CD4-positive, CD25-positive, alpha-beta regulatory T cell (primary cell): ENCODE measurements around the gene LCAT. TPM values are rescaled to one million over a fixed set of nuclear protein-coding genes. Genes with fewer than 3 reads are reported as not detected.
A peak's percentile ranks its signal among the peaks of the same experiment; 100 is the strongest.

Source experiments
- ATAC-seq, 2 donors: fragments of 150-1000 bp; cut with Tn5 transposase; one replicate each; pipeline ENCODE4 v1.10.0; 2021; ENCODE audit warnings: low read depth in 2 of 2, moderate number of reproducible peaks in 2 of 2, moderate library complexity in 1 of 2
- DNase-seq, 3 donors: peaks; one replicate each; pipeline versions ENCODE4 v3.0.0 to v3.0.0-alpha.2; 2012 to 2022; ENCODE audit warnings: mixed read lengths in 1 of 3
- H3K27ac ChIP-seq: one replicate; pipeline ENCODE4 v1.7.0; 2013; ENCODE audit warnings: mild to moderate bottlenecking, low read length; ENCODE audit not compliant: insufficient read depth, poor library complexity, severe bottlenecking
- H3K27me3 ChIP-seq: one replicate; pipeline ENCODE4 v1.7.0; 2013; ENCODE audit warnings: low read length; ENCODE audit not compliant: control insufficient read depth, insufficient read depth
- H3K36me3 ChIP-seq: one replicate; pipeline ENCODE4 v1.7.0; 2013; ENCODE audit warnings: mild to moderate bottlenecking, low read length, moderate library complexity; ENCODE audit not compliant: control insufficient read depth, insufficient read depth
- H3K4me1 ChIP-seq: 2 replicates; pipeline ENCODE4 v1.7.0; 2013; ENCODE audit warnings: mild to moderate bottlenecking, low read length; ENCODE audit not compliant: insufficient read depth, control insufficient read depth, poor library complexity, severe bottlenecking
- H3K4me3 ChIP-seq: one replicate; pipeline ENCODE4 v1.7.0; 2013; ENCODE audit warnings: low read depth, mild to moderate bottlenecking, low read length, moderate library complexity
- H3K9me3 ChIP-seq, 2 experiments: 1 replicate in 1 of 2; 2 replicates in 1 of 2; pipeline ENCODE4 v1.7.0; 2013; ENCODE audit warnings: low read length in 2 of 2, mild to moderate bottlenecking in 1 of 2, moderate library complexity in 1 of 2; ENCODE audit not compliant: control insufficient read depth in 2 of 2
- H3K27ac Mint-ChIP-seq, 3 donors: one replicate each; pipeline ENCODE4 v1.8.0; 2020 to 2022; ENCODE audit warnings: mild to moderate bottlenecking in 3 of 3, mixed read lengths in 3 of 3, moderate library complexity in 2 of 3
- H3K27me3 Mint-ChIP-seq: one replicate; pipeline ENCODE4 v1.8.0; 2022; ENCODE audit warnings: mild to moderate bottlenecking, mixed read lengths
- H3K36me3 Mint-ChIP-seq: one replicate; pipeline ENCODE4 v1.8.0; 2020; ENCODE audit warnings: mixed read lengths
- H3K4me1 Mint-ChIP-seq, 4 donors: one replicate each; pipeline ENCODE4 v1.8.0; 2020 to 2022; ENCODE audit warnings: mixed read lengths in 4 of 4, mild to moderate bottlenecking in 1 of 4
- H3K4me3 Mint-ChIP-seq, 4 donors: one replicate each; pipeline ENCODE4 v1.8.0; 2020 to 2022; ENCODE audit warnings: mild to moderate bottlenecking in 4 of 4, mixed read lengths in 4 of 4, moderate library complexity in 3 of 4
- H3K9me3 Mint-ChIP-seq, 7 donors: one replicate each; pipeline ENCODE4 v1.8.0; 2020 to 2022; ENCODE audit warnings: mixed read lengths in 7 of 7, mild to moderate bottlenecking in 3 of 7, moderate library complexity in 2 of 7
- polyA plus RNA-seq, 4 donors: library from polyadenylated mRNA; unstranded; fragments of 300-500 nt; fragmentation: Illumina TruSeq; gene quantifications; one replicate each; pipeline ENCODE4 v1.2.3, GENCODE V29; 2021
- total RNA-seq: library from RNA; stranded (reverse); gene quantifications from one replicate; pipeline ENCODE4 v1.2.3, GENCODE V29; 2022

Gene LCAT
- total and polyA plus RNA-seq, 5 donors from 2014 or later, result 0.25 to 11.0 (median 0.76) TPM

- Mint-ChIP-seq H3K9me3 (no peaks in the 10 kb centered on the region), H3K36me3 (peaks cover 7% of the 10 kb centered on the region), H3K4me1 (peaks cover 0 to 61% (median 29%) of the 10 kb centered on the region in 4 donors), H3K27ac (peak overlapping the region; percentile 99), H3K4me3 (peak overlapping the region; percentile 98 to 100 (median 100)), H3K27me3 (no peaks in the 10 kb centered on the region)
- Histone ChIP-seq H3K4me1 (peaks cover 37% of the 10 kb centered on the region), H3K9me3 (no peaks in the 10 kb centered on the region), H3K27me3 (no peaks in the 10 kb centered on the region), H3K27ac (peak overlapping the region; percentile 88), H3K4me3 (peak overlapping the region; percentile 69), H3K36me3 (peaks cover 26% of the 10 kb centered on the region)
- DNase-seq, result peak; percentile 67 to 95 (median 85)
- ATAC-seq, result peak in 1 of 2 donors; percentile 57
Observed at GRCh38 chr16:67936880-67937605, 6.9 kb downstream of the LCAT start.

- no peaks in the 10 kb centered on the region for H3K27me3 Mint-ChIP-seq
- Histone ChIP-seq H3K36me3 (peaks cover 29% of the 10 kb centered on the region), H3K4me1 (peaks cover 32% of the 10 kb centered on the region), H3K4me3 (peak within 1 kb of the TSS; percentile 69), H3K27me3 (no peaks in the 10 kb centered on the region), H3K27ac (peak within 1 kb of the TSS; percentile 88), H3K9me3 (no peaks in the 10 kb centered on the region)
- peak within 1 kb of the TSS; percentile 98 to 100 (median 100) for H3K4me3 Mint-ChIP-seq
- no peaks in the 10 kb centered on the region for H3K9me3 Mint-ChIP-seq
- DNase-seq (no peak), ATAC-seq (peak; percentile 1 to 62)
- H3K27ac Mint-ChIP-seq, result peak within 1 kb of the TSS; percentile 99
- H3K4me1 Mint-ChIP-seq, result peaks cover 0 to 54% (median 28%) of the 10 kb centered on the region in 4 donors
- H3K36me3 Mint-ChIP-seq, result peaks cover 7% of the 10 kb centered on the region
Observed at GRCh38 chr16:67936124-67936879, 7.6 kb downstream of the LCAT start, which contains the start of gene PSMB10. PSMB10 (minus strand) TSS chr16:67936850; CDS start chr16:67936749, 101 bp downstream.

- Mint-ChIP-seq H3K27ac (peak overlapping the region; percentile 99), H3K27me3 (no peaks in the 10 kb centered on the region), H3K9me3 (no peaks in the 10 kb centered on the region), H3K4me3 (peak overlapping the region; percentile 98 to 100 (median 100)), H3K36me3 (peaks cover 7% of the 10 kb centered on the region), H3K4me1 (peaks cover 0 to 52% (median 27%) of the 10 kb centered on the region in 4 donors)
- Histone ChIP-seq H3K4me3 (peak overlapping the region; percentile 69), H3K27me3 (no peaks in the 10 kb centered on the region), H3K36me3 (peaks cover 29% of the 10 kb centered on the region), H3K9me3 (no peaks in the 10 kb centered on the region), H3K27ac (peak overlapping the region; percentile 88), H3K4me1 (peaks cover 32% of the 10 kb centered on the region)
- DNase-seq (peak; percentile 94 to 99 (median 95)), ATAC-seq (peak; percentile 91 to 93)
Observed at GRCh38 chr16:67935402-67936123, 8.4 kb downstream of the LCAT start.

DNA sequence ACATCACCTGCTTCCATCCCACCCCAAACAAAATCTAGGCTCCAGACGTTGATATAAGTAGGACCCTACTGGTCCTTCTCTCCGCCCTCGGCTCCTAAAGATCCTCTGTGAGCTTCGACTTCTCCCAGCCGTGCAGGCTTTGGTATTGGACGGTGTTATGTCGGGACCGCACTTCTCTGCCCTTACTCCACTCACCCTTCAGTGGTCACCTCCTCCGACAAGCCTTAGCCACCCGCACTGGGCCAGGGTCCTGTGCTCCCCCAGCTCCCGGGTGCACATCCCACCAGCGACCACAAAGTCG is 8.9 kb downstream of the LCAT start:
- H3K4me3 ChIP-seq, result no peak overlapping the region
- H3K27me3 ChIP-seq, result no peaks in the 10 kb centered on the region
- no peaks in the 10 kb centered on the region for H3K9me3 ChIP-seq
- H3K36me3 Mint-ChIP-seq, result peaks cover 7% of the 10 kb centered on the region
- H3K27ac Mint-ChIP-seq, result peak overlapping the region; percentile 93 to 99 (median 99)
- peak overlapping the region; percentile 65 to 100 (median 99) for H3K4me3 Mint-ChIP-seq
- H3K27me3 Mint-ChIP-seq, result no peaks in the 10 kb centered on the region
- ATAC-seq (no peak), DNase-seq (no peak)
- peak overlapping the region; percentile 88 for H3K27ac ChIP-seq
- peaks cover 29% of the 10 kb centered on the region for H3K36me3 ChIP-seq
- peaks cover 29% of the 10 kb centered on the region for H3K4me1 ChIP-seq
- H3K9me3 Mint-ChIP-seq, result no peaks in the 10 kb centered on the region
- H3K4me1 Mint-ChIP-seq, result peaks cover 0 to 47% (median 23%) of the 10 kb centered on the region in 4 donors

DNA sequence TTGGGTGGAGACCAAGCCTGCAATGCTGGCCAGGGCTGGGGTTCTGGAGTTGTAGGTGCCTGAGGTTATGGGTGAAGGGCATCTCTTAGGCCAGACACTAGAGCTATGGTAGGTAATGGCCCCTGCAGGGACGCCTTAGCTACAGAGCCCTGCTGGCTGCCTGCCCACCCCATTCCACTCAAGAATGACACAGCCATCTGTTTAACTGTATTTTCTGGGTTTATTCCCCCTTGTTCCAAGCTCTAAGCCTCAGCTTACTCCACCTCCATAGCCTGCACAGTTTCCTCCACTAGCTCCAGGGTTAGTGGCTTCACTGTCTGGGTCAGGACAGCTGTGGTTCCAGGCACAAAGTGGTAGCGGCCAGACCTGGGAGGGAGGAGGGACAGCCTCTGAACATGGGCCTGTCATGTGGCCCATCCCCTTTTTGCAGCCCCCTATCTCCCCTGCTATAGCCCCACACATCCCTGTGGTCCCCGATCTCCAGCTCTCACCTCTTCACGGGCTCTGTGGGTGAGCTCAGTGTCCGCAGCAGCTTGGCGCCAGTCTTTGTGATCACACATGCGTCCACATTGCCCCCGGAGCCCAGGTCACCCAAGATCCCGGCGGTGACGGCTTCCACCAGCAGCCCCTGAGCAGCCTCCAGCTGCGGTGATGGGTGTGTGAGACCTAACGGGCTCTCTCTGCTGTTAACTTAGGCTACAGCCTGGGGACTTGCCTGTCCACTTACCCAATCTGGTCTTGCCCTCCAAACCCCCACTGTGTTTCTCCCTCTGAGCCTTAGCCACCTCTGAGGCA is 9.4 kb downstream of the LCAT start:
- DNase-seq, result no peak
- Mint-ChIP-seq H3K4me3 (peak overlapping the region in 3 of 4 donors; percentile 15 to 100 (median 100)), H3K4me1 (peaks cover 0 to 41% (median 21%) of the 10 kb centered on the region in 4 donors), H3K9me3 (peaks cover 0 to 1% (median 0%) of the 10 kb centered on the region in 7 donors), H3K36me3 (peaks cover 7% of the 10 kb centered on the region), H3K27me3 (no peaks in the 10 kb centered on the region), H3K27ac (peak overlapping the region in 2 of 3 donors; percentile 93 to 99)
- Histone ChIP-seq H3K27me3 (no peaks in the 10 kb centered on the region), H3K4me3 (no peak overlapping the region), H3K36me3 (peaks cover 30% of the 10 kb centered on the region), H3K27ac (peak overlapping the region; percentile 88), H3K4me1 (peaks cover 23% of the 10 kb centered on the region), H3K9me3 (no peaks in the 10 kb centered on the region)
- ATAC-seq, result no peak

GRCh38 chr16:67933805-67934204 is 10.1 kb downstream of the LCAT start:
- Mint-ChIP-seq H3K4me1 (peaks cover 0 to 35% (median 21%) of the 10 kb centered on the region in 4 donors), H3K9me3 (peaks cover 0 to 1% (median 0%) of the 10 kb centered on the region in 7 donors), H3K36me3 (peaks cover 7% of the 10 kb centered on the region), H3K27me3 (no peaks in the 10 kb centered on the region), H3K4me3 (peak overlapping the region in 2 of 4 donors; percentile 64 to 100), H3K27ac (peak overlapping the region in 1 of 3 donors; percentile 65)
- Histone ChIP-seq H3K27me3 (no peaks in the 10 kb centered on the region), H3K4me3 (no peak overlapping the region), H3K27ac (no peak overlapping the region), H3K36me3 (peaks cover 33% of the 10 kb centered on the region), H3K4me1 (peaks cover 22% of the 10 kb centered on the region), H3K9me3 (no peaks in the 10 kb centered on the region)
- ATAC-seq (no peak), DNase-seq (no peak)

- Mint-ChIP-seq H3K36me3 (peaks cover 7% of the 10 kb centered on the region), H3K4me3 (peak overlapping the region in 1 of 4 donors; percentile 28), H3K4me1 (peaks cover 0 to 38% (median 23%) of the 10 kb centered on the region in 4 donors), H3K27ac (peak overlapping the region in 1 of 3 donors; percentile 26), H3K9me3 (peaks cover 0 to 1% (median 0%) of the 10 kb centered on the region in 7 donors), H3K27me3 (no peaks in the 10 kb centered on the region)
- no peaks in the 10 kb centered on the region for H3K27me3 ChIP-seq
- DNase-seq (no peak), ATAC-seq (no peak)
- peaks cover 39% of the 10 kb centered on the region for H3K36me3 ChIP-seq
- H3K4me1 ChIP-seq, result peaks cover 23% of the 10 kb centered on the region
- H3K27ac ChIP-seq, result no peak overlapping the region
- no peak overlapping the region for H3K4me3 ChIP-seq
- H3K9me3 ChIP-seq, result no peaks in the 10 kb centered on the region
Observed at GRCh38 chr16:67932462-67932840, 11.5 kb downstream of the LCAT start.
